OCI-LY7 (cell line): ENCODE measurements around the gene SCFD2.

ENCODE experiments used
- CTCF ChIP-seq: fragments of 200-600 bp; sonication (generic); conservative IDR thresholded peaks from 2 replicates; pipeline ENCODE4 v1.5.1; 2014; ENCODE audit warnings: mild to moderate bottlenecking, antibody characterized with exemption, low read length, moderate library complexity, mixed read lengths
- EZH2phosphoT487 ChIP-seq: fragments of 200-600 bp; sonication (generic); IDR thresholded peaks from 2 replicates; pipeline ENCODE4 v1.6.1; 2018; ENCODE audit warnings: low read depth, borderline replicate concordance, mild to moderate bottlenecking, mixed run types, antibody characterized with exemption, low read length, moderate library complexity, mixed read lengths

- TF ChIP-seq CTCF, result no peak
- no peak for TF ChIP-seq EZH2phosphoT487
Measured at GRCh38 chr4:52959541-52959940, 406.3 kb downstream of the SCFD2 start.
